ENCODE data around the gene ANXA5. TPM values are rescaled to one million over a fixed set of nuclear protein-coding genes. Genes with fewer than 3 reads are reported as not detected.

The ANXA5 gene
- total RNA-seq, 1 donor from 2014 or later = 105 TPM

- no peaks in the 10 kb centered on the region for H3K36me3 Mint-ChIP-seq (ENCODE audit: low read depth)
- H3K27me3 Mint-ChIP-seq (ENCODE audit: low read depth) = peaks cover 31% of the 10 kb centered on the region
- no peak for DNase-seq (ENCODE audit: low spot score)
- no peaks in the 10 kb centered on the region for H3K9me3 Mint-ChIP-seq
- H3K4me3 Mint-ChIP-seq (ENCODE audit: low read depth) = no peak overlapping the region
- intact Hi-C loops (cut with micrococcal nuclease) = no loop called here
- H3K27ac Mint-ChIP-seq = no peak overlapping the region
- no peaks in the 10 kb centered on the region for H3K4me1 Mint-ChIP-seq (ENCODE audit: low read depth)
Measured at GRCh38 chr4:121648516-121648915, 48.3 kb downstream of the ANXA5 start.

GRCh38 chr4:121642876-121643585 is 53.7 kb downstream of the ANXA5 start:
- H3K4me3 Mint-ChIP-seq (ENCODE audit: low read depth) = no peak overlapping the region
- H3K4me1 Mint-ChIP-seq (ENCODE audit: low read depth) = no peaks in the 10 kb centered on the region
- H3K9me3 Mint-ChIP-seq = no peaks in the 10 kb centered on the region
- intact Hi-C loops (cut with micrococcal nuclease) = no loop called here
- peaks cover 27% of the 10 kb centered on the region for H3K27me3 Mint-ChIP-seq (ENCODE audit: low read depth)
- no peak for DNase-seq (ENCODE audit: low spot score)
- H3K36me3 Mint-ChIP-seq (ENCODE audit: low read depth) = no peaks in the 10 kb centered on the region
- H3K27ac Mint-ChIP-seq = no peak overlapping the region

GRCh38 chr4:121642292-121642691 is 54.5 kb downstream of the ANXA5 start:
- Mint-ChIP-seq H3K36me3 (ENCODE audit: low read depth) (no peaks in the 10 kb centered on the region), H3K9me3 (no peaks in the 10 kb centered on the region), H3K4me3 (ENCODE audit: low read depth) (no peak overlapping the region), H3K27ac (no peak overlapping the region), H3K4me1 (ENCODE audit: low read depth) (no peaks in the 10 kb centered on the region), H3K27me3 (ENCODE audit: low read depth) (peaks cover 25% of the 10 kb centered on the region)
- no peak for DNase-seq (ENCODE audit: low spot score)
- intact Hi-C loops (cut with micrococcal nuclease) = no loop called here

GRCh38 chr4:121633653-121634052 is 63.1 kb downstream of the ANXA5 start:
- H3K9me3 Mint-ChIP-seq = no peaks in the 10 kb centered on the region
- no peaks in the 10 kb centered on the region for H3K4me1 Mint-ChIP-seq (ENCODE audit: low read depth)
- no peak overlapping the region for H3K4me3 Mint-ChIP-seq (ENCODE audit: low read depth)
- DNase-seq (ENCODE audit: low spot score) = no peak
- no peaks in the 10 kb centered on the region for H3K36me3 Mint-ChIP-seq (ENCODE audit: low read depth)
- H3K27ac Mint-ChIP-seq = no peak overlapping the region
- peaks cover 14% of the 10 kb centered on the region for H3K27me3 Mint-ChIP-seq (ENCODE audit: low read depth)
- intact Hi-C loops (cut with micrococcal nuclease) = no loop called here

- Mint-ChIP-seq H3K36me3 (ENCODE audit: low read depth) (no peaks in the 10 kb centered on the region), H3K27me3 (ENCODE audit: low read depth) (peaks cover 6% of the 10 kb centered on the region), H3K27ac (no peak overlapping the region), H3K4me1 (ENCODE audit: low read depth) (no peaks in the 10 kb centered on the region), H3K4me3 (ENCODE audit: low read depth) (no peak overlapping the region), H3K9me3 (no peaks in the 10 kb centered on the region)
- intact Hi-C loops (cut with micrococcal nuclease) = no loop called here
- DNase-seq (ENCODE audit: low spot score) = no peak
Measured at GRCh38 chr4:121632636-121633035, 64.1 kb downstream of the ANXA5 start.

Other genes starting within 250 kb of the ANXA5 start
- not detected in 2 replicates for gene SMIM43, start 68.2 kb upstream of the ANXA5 start, total RNA-seq
- gene EXOSC9, start 104.3 kb upstream of the ANXA5 start, total RNA-seq = 62.1 and 65.9 TPM in 2 replicates
- 74.7 and 75.1 TPM in 2 replicates for gene CCNA2, start 126.9 kb upstream of the ANXA5 start, total RNA-seq
- gene BBS7, start 173.5 kb upstream of the ANXA5 start, total RNA-seq = 17.5 and 18.5 TPM in 2 replicates

Measured in activated T-helper 2 cell treated with anti-CD3 and anti-CD28 coated beads, Interferon-gamma antibody, Interleukin-2, Interleukin-4, amounts not matched to agents 10 μg/mL and 5 μg/mL and 100 μg/mL, durations not matched to agents 14 hours and 24 hours and 36 hours (primary cell).